ENCODE results near the gene SLC25A5.

The SLC25A5 gene

DNA sequence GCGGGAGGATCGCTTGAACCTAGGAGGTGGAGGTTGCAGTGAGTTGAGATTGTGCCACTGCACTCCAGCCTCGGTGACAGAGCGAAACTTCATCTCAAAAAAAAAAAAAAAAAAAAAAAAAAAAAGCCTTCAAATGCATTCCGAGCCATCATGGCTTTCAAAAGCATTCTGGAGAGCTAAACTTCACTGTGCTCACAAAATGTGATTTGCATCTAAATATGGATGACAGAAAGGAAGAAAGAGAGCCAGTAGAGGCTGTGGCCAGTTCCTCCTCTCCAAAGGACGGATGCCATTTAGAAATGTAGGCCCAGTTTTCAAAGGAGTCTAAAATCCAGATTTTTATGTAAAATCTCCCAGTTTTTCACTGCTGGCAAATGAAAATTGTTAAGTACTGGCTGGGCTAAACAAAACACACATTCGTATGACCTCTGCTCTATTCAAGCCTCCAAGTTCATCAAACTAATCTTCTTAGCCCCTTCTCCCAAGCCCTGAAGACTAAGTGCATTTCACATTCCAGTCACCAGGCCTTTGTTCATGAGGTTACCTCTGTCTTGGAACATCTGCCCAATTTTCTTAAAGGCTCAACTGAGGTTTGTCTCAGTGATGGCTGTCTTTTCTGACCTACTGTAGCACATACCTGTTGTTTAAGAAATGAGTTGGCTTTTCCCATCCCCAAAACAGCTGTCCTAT lies 47.1 kb upstream of the SLC25A5 start:
- no peak for ATAC-seq
- TF ChIP-seq, protein P1, sequence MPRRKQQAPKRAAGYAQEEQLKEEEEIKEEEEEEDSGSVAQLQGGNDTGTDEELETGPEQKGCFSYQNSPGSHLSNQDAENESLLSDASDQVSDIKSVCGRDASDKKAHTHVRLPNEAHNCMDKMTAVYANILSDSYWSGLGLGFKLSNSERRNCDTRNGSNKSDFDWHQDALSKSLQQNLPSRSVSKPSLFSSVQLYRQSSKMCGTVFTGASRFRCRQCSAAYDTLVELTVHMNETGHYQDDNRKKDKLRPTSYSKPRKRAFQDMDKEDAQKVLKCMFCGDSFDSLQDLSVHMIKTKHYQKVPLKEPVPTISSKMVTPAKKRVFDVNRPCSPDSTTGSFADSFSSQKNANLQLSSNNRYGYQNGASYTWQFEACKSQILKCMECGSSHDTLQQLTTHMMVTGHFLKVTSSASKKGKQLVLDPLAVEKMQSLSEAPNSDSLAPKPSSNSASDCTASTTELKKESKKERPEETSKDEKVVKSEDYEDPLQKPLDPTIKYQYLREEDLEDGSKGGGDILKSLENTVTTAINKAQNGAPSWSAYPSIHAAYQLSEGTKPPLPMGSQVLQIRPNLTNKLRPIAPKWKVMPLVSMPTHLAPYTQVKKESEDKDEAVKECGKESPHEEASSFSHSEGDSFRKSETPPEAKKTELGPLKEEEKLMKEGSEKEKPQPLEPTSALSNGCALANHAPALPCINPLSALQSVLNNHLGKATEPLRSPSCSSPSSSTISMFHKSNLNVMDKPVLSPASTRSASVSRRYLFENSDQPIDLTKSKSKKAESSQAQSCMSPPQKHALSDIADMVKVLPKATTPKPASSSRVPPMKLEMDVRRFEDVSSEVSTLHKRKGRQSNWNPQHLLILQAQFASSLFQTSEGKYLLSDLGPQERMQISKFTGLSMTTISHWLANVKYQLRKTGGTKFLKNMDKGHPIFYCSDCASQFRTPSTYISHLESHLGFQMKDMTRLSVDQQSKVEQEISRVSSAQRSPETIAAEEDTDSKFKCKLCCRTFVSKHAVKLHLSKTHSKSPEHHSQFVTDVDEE (CRISPR knock-in tag; IDR thresholded peaks at IDR 0.05) = no peak

DNA sequence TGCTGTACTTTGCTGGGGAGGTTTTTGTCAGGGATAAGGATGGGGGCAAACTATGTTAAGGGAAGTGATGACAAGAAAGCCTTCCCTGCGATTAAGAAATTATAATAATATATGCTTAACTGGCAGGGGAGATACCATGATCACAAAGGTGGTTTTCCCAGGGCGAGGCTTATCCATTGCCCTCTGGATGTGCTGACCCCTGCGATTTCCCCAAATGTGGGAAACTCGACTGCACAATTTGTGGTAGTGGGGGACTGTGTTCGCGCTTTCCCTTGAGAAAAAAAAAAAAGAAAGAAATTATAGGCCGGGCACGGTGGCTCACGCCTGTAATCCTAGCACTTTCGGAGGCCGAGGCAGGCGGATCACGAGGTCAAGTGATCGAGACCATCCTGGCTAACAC lies 44.6 kb upstream of the SLC25A5 start:
- ATAC-seq = no peak
- TF ChIP-seq PPARA (CRISPR knock-in tag; IDR thresholded peaks at IDR 0.05; ENCODE audit: borderline replicate concordance) (no peak), BACH2 (CRISPR knock-in tag; IDR thresholded peaks at IDR 0.05; ENCODE audit: borderline replicate concordance) (no peak), ZC3H10 (CRISPR knock-in tag; IDR thresholded peaks at IDR 0.05) (no peak), ISL1 (CRISPR knock-in tag; IDR thresholded peaks at IDR 0.05) (no peak), OSR1 (CRISPR knock-in tag; IDR thresholded peaks at IDR 0.05) (no peak), ZNF70 (CRISPR knock-in tag; IDR thresholded peaks at IDR 0.05) (no peak), ZFP3 (CRISPR knock-in tag; IDR thresholded peaks at IDR 0.05) (no peak), RARB (CRISPR knock-in tag; IDR thresholded peaks at IDR 0.05) (no peak), TCF4 (CRISPR knock-in tag; IDR thresholded peaks at IDR 0.05; ENCODE audit: borderline replicate concordance) (no peak)
- TF ChIP-seq, protein P2, sequence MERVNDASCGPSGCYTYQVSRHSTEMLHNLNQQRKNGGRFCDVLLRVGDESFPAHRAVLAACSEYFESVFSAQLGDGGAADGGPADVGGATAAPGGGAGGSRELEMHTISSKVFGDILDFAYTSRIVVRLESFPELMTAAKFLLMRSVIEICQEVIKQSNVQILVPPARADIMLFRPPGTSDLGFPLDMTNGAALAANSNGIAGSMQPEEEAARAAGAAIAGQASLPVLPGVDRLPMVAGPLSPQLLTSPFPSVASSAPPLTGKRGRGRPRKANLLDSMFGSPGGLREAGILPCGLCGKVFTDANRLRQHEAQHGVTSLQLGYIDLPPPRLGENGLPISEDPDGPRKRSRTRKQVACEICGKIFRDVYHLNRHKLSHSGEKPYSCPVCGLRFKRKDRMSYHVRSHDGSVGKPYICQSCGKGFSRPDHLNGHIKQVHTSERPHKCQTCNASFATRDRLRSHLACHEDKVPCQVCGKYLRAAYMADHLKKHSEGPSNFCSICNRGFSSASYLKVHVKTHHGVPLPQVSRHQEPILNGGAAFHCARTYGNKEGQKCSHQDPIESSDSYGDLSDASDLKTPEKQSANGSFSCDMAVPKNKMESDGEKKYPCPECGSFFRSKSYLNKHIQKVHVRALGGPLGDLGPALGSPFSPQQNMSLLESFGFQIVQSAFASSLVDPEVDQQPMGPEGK (CRISPR knock-in tag; IDR thresholded peaks at IDR 0.05; ENCODE audit: borderline replicate concordance) = no peak

DNA sequence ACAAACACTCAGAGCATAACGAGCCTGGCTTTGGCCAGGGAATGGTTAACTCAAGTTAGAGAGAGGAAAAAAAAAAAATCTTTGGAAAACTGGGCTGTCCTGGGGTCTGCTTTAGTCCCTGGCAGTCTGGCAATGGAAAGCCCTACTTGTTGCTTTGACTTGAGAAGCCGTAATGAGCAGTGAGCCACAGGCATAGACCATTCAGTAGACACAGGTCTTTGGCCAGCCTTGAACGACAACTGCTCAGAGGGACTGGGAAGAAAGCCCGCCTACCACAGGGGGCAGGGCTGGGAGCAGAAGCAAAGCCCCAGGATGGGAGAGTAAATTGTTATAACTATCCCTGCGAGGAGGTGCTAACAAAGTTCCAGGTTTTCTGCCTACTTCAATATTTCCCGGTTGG lies 43.2 kb upstream of the SLC25A5 start:
- no peak for TF ChIP-seq ZNF565 (CRISPR knock-in tag; conservative IDR thresholded peaks at IDR 0.05; ENCODE audit: low read depth)
- TF ChIP-seq ARNTL (CRISPR knock-in tag; IDR thresholded peaks at IDR 0.05; ENCODE audit: borderline replicate concordance, low read depth) = no peak
- TF ChIP-seq, protein P3, sequence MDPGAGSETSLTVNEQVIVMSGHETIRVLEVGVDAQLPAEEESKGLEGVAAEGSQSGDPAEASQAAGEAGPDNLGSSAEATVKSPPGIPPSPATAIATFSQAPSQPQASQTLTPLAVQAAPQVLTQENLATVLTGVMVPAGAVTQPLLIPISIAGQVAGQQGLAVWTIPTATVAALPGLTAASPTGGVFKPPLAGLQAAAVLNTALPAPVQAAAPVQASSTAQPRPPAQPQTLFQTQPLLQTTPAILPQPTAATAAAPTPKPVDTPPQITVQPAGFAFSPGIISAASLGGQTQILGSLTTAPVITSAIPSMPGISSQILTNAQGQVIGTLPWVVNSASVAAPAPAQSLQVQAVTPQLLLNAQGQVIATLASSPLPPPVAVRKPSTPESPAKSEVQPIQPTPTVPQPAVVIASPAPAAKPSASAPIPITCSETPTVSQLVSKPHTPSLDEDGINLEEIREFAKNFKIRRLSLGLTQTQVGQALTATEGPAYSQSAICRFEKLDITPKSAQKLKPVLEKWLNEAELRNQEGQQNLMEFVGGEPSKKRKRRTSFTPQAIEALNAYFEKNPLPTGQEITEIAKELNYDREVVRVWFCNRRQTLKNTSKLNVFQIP (CRISPR knock-in tag; IDR thresholded peaks at IDR 0.05; ENCODE audit: borderline replicate concordance, low read depth) = no peak
- ATAC-seq = no peak

DNA sequence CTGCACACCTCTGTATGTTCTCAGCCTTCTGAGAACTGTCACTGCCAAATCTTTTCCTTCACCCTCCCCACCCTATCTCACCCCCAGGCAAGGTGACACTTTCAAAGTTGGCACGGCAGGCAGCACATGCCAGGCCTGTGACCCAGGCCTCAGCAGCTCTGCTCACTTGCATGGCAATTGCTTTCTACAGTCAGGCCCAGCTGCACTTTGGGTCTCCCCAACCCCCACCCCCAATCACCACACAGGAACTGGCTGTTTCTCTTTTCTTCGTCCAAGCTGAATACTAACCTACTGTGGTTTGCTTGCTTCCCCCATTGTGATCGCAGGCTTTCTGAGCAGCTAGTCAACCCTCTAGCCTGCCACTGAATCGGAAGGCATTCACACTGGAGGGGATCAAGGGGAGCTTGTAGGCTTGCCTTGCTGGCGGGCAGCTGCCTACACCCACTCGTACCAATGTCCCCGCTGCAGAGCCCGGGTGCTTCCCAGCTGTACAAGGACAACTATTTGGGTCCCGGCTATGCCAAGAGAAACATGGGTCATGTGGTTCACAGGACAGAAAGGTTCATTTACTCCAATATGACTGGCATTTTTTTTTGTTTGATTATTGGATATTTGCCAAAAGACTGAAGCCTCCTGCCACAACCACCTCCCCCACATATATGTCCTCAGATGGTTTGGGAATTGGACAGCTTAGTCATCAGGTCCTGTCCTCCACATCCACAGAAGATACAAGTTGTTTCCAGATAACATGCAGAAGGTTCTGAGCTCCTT lies 41.0 kb upstream of the SLC25A5 start:
- TF ChIP-seq ISL1 (CRISPR knock-in tag; IDR thresholded peaks at IDR 0.05) = no peak
- TF ChIP-seq ZC3H10 (CRISPR knock-in tag; IDR thresholded peaks at IDR 0.05) = no peak
- TF ChIP-seq ZFP30 (CRISPR knock-in tag; IDR thresholded peaks at IDR 0.05) = no peak
- TF ChIP-seq, protein P2 (CRISPR knock-in tag; IDR thresholded peaks at IDR 0.05; ENCODE audit: borderline replicate concordance) = no peak
- TF ChIP-seq, protein P4, sequence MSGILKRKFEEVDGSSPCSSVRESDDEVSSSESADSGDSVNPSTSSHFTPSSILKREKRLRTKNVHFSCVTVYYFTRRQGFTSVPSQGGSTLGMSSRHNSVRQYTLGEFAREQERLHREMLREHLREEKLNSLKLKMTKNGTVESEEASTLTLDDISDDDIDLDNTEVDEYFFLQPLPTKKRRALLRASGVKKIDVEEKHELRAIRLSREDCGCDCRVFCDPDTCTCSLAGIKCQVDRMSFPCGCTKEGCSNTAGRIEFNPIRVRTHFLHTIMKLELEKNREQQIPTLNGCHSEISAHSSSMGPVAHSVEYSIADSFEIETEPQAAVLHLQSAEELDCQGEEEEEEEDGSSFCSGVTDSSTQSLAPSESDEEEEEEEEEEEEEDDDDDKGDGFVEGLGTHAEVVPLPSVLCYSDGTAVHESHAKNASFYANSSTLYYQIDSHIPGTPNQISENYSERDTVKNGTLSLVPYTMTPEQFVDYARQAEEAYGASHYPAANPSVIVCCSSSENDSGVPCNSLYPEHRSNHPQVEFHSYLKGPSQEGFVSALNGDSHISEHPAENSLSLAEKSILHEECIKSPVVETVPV (CRISPR knock-in tag; IDR thresholded peaks at IDR 0.05) = no peak
- no peak for TF ChIP-seq BACH2 (CRISPR knock-in tag; IDR thresholded peaks at IDR 0.05; ENCODE audit: borderline replicate concordance)
- no peak; the same call in 2 of the 3 replicates for ATAC-seq

Data from SK-N-SH treated with all-trans-retinoic acid at 6 μM for 48 hours (cell line).